ENCODE measurements around the gene CHRM3.

DNA sequence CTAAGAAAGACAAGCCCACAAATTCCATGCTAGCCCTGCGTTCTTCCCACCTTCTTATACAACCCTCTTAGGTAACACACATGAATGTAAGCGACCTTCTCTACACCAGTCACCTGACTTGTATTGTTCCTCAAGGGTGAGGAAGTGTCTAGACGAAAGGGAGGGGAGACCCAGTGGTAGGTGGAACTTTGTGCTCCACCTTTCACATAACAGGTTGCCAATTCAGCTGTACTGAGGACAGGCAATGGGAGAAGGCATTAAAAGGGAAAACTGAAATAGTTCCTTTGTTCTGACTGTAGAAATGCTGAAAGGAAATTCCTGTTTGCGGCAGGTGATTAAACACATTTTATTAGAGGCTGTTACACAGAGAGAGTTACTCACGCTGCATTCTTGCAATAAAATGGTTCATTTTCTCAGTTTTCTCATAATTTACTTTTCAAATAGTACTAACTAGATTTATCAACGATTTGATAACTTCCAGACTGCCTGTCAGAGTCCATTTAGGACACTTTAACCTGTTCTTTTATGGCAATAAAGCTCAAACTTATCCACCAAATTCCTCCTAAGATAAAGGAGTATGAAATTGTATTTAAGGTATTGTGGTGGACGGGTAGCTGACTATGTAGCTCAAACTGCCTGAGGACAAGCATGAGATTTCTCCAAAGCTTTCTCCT lies 17.8 kb upstream of the CHRM3 start:
- TF ChIP-seq TAF1 (IDR thresholded peaks at IDR 0.05; ENCODE audit: low read depth, low read length) (no peak), POLR2AphosphoS5 (IDR thresholded peaks at IDR 0.05; ENCODE audit: low read depth, low read length) (no peak), POLR2A (IDR thresholded peaks at IDR 0.05; ENCODE audit: low read depth, low read length) (no peak)
